H9 (cell line): Measurements from ENCODE around the gene SPC24. TPM values are rescaled to one million over a fixed set of nuclear protein-coding genes. Genes with fewer than 3 reads are reported as not detected.
"Not testable (repeated sequence)": the region's sequence is repeated elsewhere in the genome, so short reads cannot be mapped to it uniquely, and the experiment has no call there.

Experiments
- DNase-seq: peaks from one replicate; pipeline ENCODE4 v3.0.0-alpha.2; 2017
- H2AFZ ChIP-seq: one replicate; pipeline ENCODE4 v1.6.1; 2013; ENCODE audit warnings: mild to moderate bottlenecking, low read length, control low read depth, moderate library complexity
- H2AK5ac ChIP-seq: 2 replicates; pipeline ENCODE4 v1.6.1; 2013; ENCODE audit warnings: low read length, control low read depth, mixed read lengths; ENCODE audit not compliant: insufficient read length
- H2BK120ac ChIP-seq: one replicate; pipeline ENCODE4 v1.6.1; 2013; ENCODE audit warnings: low read depth, mild to moderate bottlenecking, low read length, control low read depth, inconsistent platforms; ENCODE audit not compliant: poor library complexity, severe bottlenecking
- H2BK12ac ChIP-seq: 2 replicates; pipeline ENCODE4 v1.6.1; 2013; ENCODE audit warnings: low read length, control low read depth, mixed read lengths, low read depth; ENCODE audit not compliant: insufficient read length
- H2BK15ac ChIP-seq: 2 replicates; pipeline ENCODE4 v1.6.1; 2013; ENCODE audit warnings: low read depth, low read length, control low read depth
- H2BK20ac ChIP-seq: one replicate; pipeline ENCODE4 v1.6.1; 2013; ENCODE audit warnings: low read depth, mild to moderate bottlenecking, low read length, control low read depth, inconsistent platforms; ENCODE audit not compliant: poor library complexity, severe bottlenecking
- H2BK5ac ChIP-seq: 2 replicates; pipeline ENCODE4 v1.6.1; 2013; ENCODE audit warnings: low read length, control low read depth, mixed read lengths; ENCODE audit not compliant: insufficient read length
- H3K14ac ChIP-seq: 2 replicates; pipeline ENCODE4 v1.6.1; 2013; ENCODE audit warnings: low read length, control low read depth; ENCODE audit not compliant: insufficient read depth
- H3K18ac ChIP-seq: 2 replicates; pipeline ENCODE4 v1.6.1; 2013; ENCODE audit warnings: low read depth, mild to moderate bottlenecking, mixed read lengths, low read length, control low read depth; ENCODE audit not compliant: insufficient read length
- H3K23ac ChIP-seq: 2 replicates; pipeline ENCODE4 v1.6.1; 2013; ENCODE audit warnings: low read length, control low read depth, mixed read lengths, low read depth; ENCODE audit not compliant: insufficient read length
- H3K23me2 ChIP-seq: 2 replicates; pipeline ENCODE4 v1.6.1; 2013; ENCODE audit warnings: low read depth, mild to moderate bottlenecking, mixed read lengths, low read length, control low read depth; ENCODE audit not compliant: insufficient read length, poor library complexity, severe bottlenecking
- H3K27ac ChIP-seq: 2 replicates; pipeline ENCODE4 v1.5.1; 2013; ENCODE audit warnings: low read length, control low read depth, mixed read lengths, low read depth; ENCODE audit not compliant: insufficient read length
- H3K27me3 ChIP-seq: 2 replicates; pipeline ENCODE4 v1.6.1; 2013; ENCODE audit warnings: low read length, control low read depth, inconsistent platforms; ENCODE audit not compliant: insufficient read depth
- H3K4ac ChIP-seq: 2 replicates; pipeline ENCODE4 v1.6.1; 2013; ENCODE audit warnings: low read depth, mild to moderate bottlenecking, control low read depth, inconsistent platforms, low read length, moderate library complexity
- H3K4me1 ChIP-seq: 2 replicates; pipeline ENCODE4 v1.6.1; 2013; ENCODE audit warnings: low read length, control low read depth, inconsistent platforms; ENCODE audit not compliant: insufficient read depth
- H3K4me2 ChIP-seq: 2 replicates; pipeline ENCODE4 v1.6.1; 2013; ENCODE audit warnings: low read length, control low read depth, mixed read lengths; ENCODE audit not compliant: insufficient read length, insufficient read depth
- H3K56ac ChIP-seq: 2 replicates; pipeline ENCODE4 v1.6.1; 2013; ENCODE audit warnings: low read depth, mild to moderate bottlenecking, mixed read lengths, low read length, control low read depth; ENCODE audit not compliant: insufficient read length
- H3K79me1 ChIP-seq: 2 replicates; pipeline ENCODE4 v1.6.1; 2013; ENCODE audit warnings: low read depth, mild to moderate bottlenecking, moderate library complexity, low read length, control low read depth, inconsistent platforms; ENCODE audit not compliant: insufficient read depth, poor library complexity, severe bottlenecking
- H3K79me2 ChIP-seq: 2 replicates; pipeline ENCODE4 v1.6.1; 2013; ENCODE audit warnings: low read length, control low read depth, inconsistent platforms; ENCODE audit not compliant: insufficient read depth
- H3K9ac ChIP-seq: 2 replicates; pipeline ENCODE4 v1.6.1; 2013; ENCODE audit warnings: low read length, control low read depth, mixed read lengths; ENCODE audit not compliant: insufficient read length; ENCODE audit errors: extremely low read depth
- H3K9me3 ChIP-seq: one replicate; pipeline ENCODE4 v1.6.1; 2013; ENCODE audit warnings: low read depth, low read length, inconsistent platforms; ENCODE audit not compliant: control insufficient read depth
- H3T11ph ChIP-seq: one replicate; pipeline ENCODE4 v1.6.1; 2013; ENCODE audit warnings: mild to moderate bottlenecking, low read length, control low read depth, inconsistent platforms
- H4K20me1 ChIP-seq: one replicate; pipeline ENCODE4 v1.6.1; 2013; ENCODE audit not compliant: control insufficient read depth, insufficient read length, insufficient read depth
- H4K5ac ChIP-seq: 2 replicates; pipeline ENCODE4 v1.6.1; 2013; ENCODE audit warnings: low read depth, mild to moderate bottlenecking, mixed read lengths, low read length, control low read depth; ENCODE audit not compliant: insufficient read length
- H4K8ac ChIP-seq: replicated peaks from 2 replicates; pipeline ENCODE4 v1.6.1; 2013; ENCODE audit warnings: low read length, control low read depth, mixed read lengths, low read depth; ENCODE audit not compliant: insufficient read length
- H4K91ac ChIP-seq: 2 replicates; pipeline ENCODE4 v1.6.1; 2013; ENCODE audit warnings: low read depth, mild to moderate bottlenecking, moderate library complexity, mixed read lengths, low read length, control low read depth; ENCODE audit not compliant: insufficient read length
- H3K27ac Mint-ChIP-seq, 3 experiments: 2 replicates in 2 of 3; 3 replicates in 1 of 3; pipeline ENCODE4 v1.8.0; 2020 to 2021; ENCODE audit warnings: mixed read lengths in 3 of 3, mild to moderate bottlenecking in 1 of 3, moderate library complexity in 1 of 3
- H3K27me3 Mint-ChIP-seq: 2 replicates; pipeline ENCODE4 v1.8.0; 2021; ENCODE audit warnings: low read depth, mild to moderate bottlenecking, moderate library complexity, mixed read lengths
- H3K36me3 Mint-ChIP-seq, 3 experiments: 2 replicates in 2 of 3; 3 replicates in 1 of 3; pipeline ENCODE4 v1.8.0; 2020 to 2021; ENCODE audit warnings: low read depth in 3 of 3, mixed read lengths in 3 of 3; ENCODE audit not compliant: insufficient read depth in 1 of 3
- H3K4me1 Mint-ChIP-seq, 2 experiments: 2 replicates each; pipeline ENCODE4 v1.8.0; 2020; ENCODE audit warnings: mixed read lengths in 2 of 2
- H3K4me3 Mint-ChIP-seq, 2 experiments: 2 replicates in 1 of 2; 3 replicates in 1 of 2; pipeline ENCODE4 v1.8.0; 2020 to 2021; ENCODE audit warnings: mild to moderate bottlenecking in 2 of 2, mixed read lengths in 2 of 2, moderate library complexity in 1 of 2
- H3K9me3 Mint-ChIP-seq, 2 experiments: 2 replicates in 1 of 2; 3 replicates in 1 of 2; pipeline ENCODE4 v1.8.0; 2020; ENCODE audit warnings: mild to moderate bottlenecking in 2 of 2, mixed read lengths in 2 of 2, moderate library complexity in 1 of 2
- CTCF ChIP-seq: fragments of 200-600 bp; sonication (generic); conservative IDR thresholded peaks from 3 replicates; pipeline ENCODE4 v1.8.0; 2021; ENCODE audit warnings: antibody characterized with exemption, mild to moderate bottlenecking
- WGBS: extraction: QIAGEN DNeasy Blood & Tissue Kit; methylation state at CpG from one replicate; pipeline ENCODE4 v1.1.7; 2013; ENCODE audit warnings: missing lambda C conversion rate, low lambda C conversion rate, mixed read lengths; ENCODE audit not compliant: insufficient read length; ENCODE audit errors: extremely low coverage; 5-methylcytosine and 5-hydroxymethylcytosine counted together
- total RNA-seq: library from RNA; stranded (reverse); gene quantifications from 2 replicates; pipeline ENCODE4 v1.2.1, GENCODE V29; 2021

The SPC24 gene
- total RNA-seq, 1 experiment from 2014 or later = 51.5 TPM

GRCh38 chr19:11140896-11141295, 14.7 kb downstream of the SPC24 start:
- H3K4me2 ChIP-seq = no peak overlapping the region

GRCh38 chr19:11140023-11140538, 15.5 kb downstream of the SPC24 start:
- not testable (repeated sequence) for H2BK120ac ChIP-seq, H4K20me1 ChIP-seq, H3K9me3 Mint-ChIP-seq, H3K23me2 ChIP-seq, H3K27ac ChIP-seq, H3K18ac ChIP-seq, H3K4ac ChIP-seq, DNase-seq, H3K27ac Mint-ChIP-seq, H2AFZ ChIP-seq, H4K5ac ChIP-seq, H3K9ac ChIP-seq, H3T11ph ChIP-seq, H3K14ac ChIP-seq, H4K8ac ChIP-seq, H3K9me3 ChIP-seq, H3K4me1 ChIP-seq, H3K27me3 ChIP-seq, H2BK15ac ChIP-seq, H3K79me2 ChIP-seq, H3K4me3 Mint-ChIP-seq, H2AK5ac ChIP-seq, H2BK5ac ChIP-seq, H2BK20ac ChIP-seq, H3K56ac ChIP-seq, H2BK12ac ChIP-seq, H3K79me1 ChIP-seq, H4K91ac ChIP-seq, H3K27me3 Mint-ChIP-seq, H3K4me2 ChIP-seq, H3K23ac ChIP-seq, H3K36me3 Mint-ChIP-seq
- H3K4me1 Mint-ChIP-seq = peaks cover 21 to 27% of the 10 kb centered on the region in 2 experiments
- WGBS = no CpG with 5 or more reads among the region's 10 CpGs

More at GRCh38 chr19:11140896-11141295, 14.7 kb downstream of the SPC24 start:
- Histone ChIP-seq H3K27ac (no peak overlapping the region), H3K79me2 (no peaks in the 10 kb centered on the region), H2BK120ac (no peak overlapping the region), H2BK15ac (no peak overlapping the region), H3T11ph (no peak overlapping the region), H4K8ac (no peak overlapping the region), H3K56ac (no peak overlapping the region), H2BK12ac (no peak overlapping the region), H3K4ac (no peak overlapping the region), H3K27me3 (no peaks in the 10 kb centered on the region), H2AK5ac (no peak overlapping the region), H4K91ac (no peak overlapping the region), H2BK5ac (no peak overlapping the region), H2AFZ (no peak overlapping the region), H4K5ac (no peak overlapping the region), H3K23me2 (no peaks in the 10 kb centered on the region), H3K18ac (no peak overlapping the region), H3K14ac (no peak overlapping the region), H3K9me3 (no peaks in the 10 kb centered on the region), H3K23ac (no peak overlapping the region), H3K4me1 (no peaks in the 10 kb centered on the region; the same call in 1 of the 2 replicates), H3K79me1 (no peaks in the 10 kb centered on the region), H2BK20ac (no peak overlapping the region), H4K20me1 (no peaks in the 10 kb centered on the region), H3K9ac (no peak overlapping the region)
- Mint-ChIP-seq H3K36me3 (peaks cover 7 to 10% (median 10%) of the 10 kb centered on the region in 3 experiments; a peak in 6 of 7 replicates), H3K27ac (no peak overlapping the region), H3K9me3 (no peaks in the 10 kb centered on the region), H3K4me3 (no peak overlapping the region), H3K4me1 (peaks cover 22 to 27% of the 10 kb centered on the region in 2 experiments), H3K27me3 (no peaks in the 10 kb centered on the region; the same call in 1 of the 2 replicates)
- no peak for DNase-seq
- WGBS = no CpG with 5 or more reads among the region's 9 CpGs
- TF ChIP-seq CTCF = no peak
